H9 (cell line): Measurements from ENCODE around the gene EPN1. TPM values are rescaled to one million over a fixed set of nuclear protein-coding genes. Genes with fewer than 3 reads are reported as not detected.

ENCODE experiments used
- DNase-seq: peaks from one replicate; pipeline ENCODE4 v3.0.0-alpha.2; 2017
- H2AFZ ChIP-seq: one replicate; pipeline ENCODE4 v1.6.1; 2013; ENCODE audit warnings: mild to moderate bottlenecking, low read length, control low read depth, moderate library complexity
- H2AK5ac ChIP-seq: 2 replicates; pipeline ENCODE4 v1.6.1; 2013; ENCODE audit warnings: low read length, control low read depth, mixed read lengths; ENCODE audit not compliant: insufficient read length
- H2BK120ac ChIP-seq: one replicate; pipeline ENCODE4 v1.6.1; 2013; ENCODE audit warnings: low read depth, mild to moderate bottlenecking, low read length, control low read depth, inconsistent platforms; ENCODE audit not compliant: poor library complexity, severe bottlenecking
- H2BK12ac ChIP-seq: 2 replicates; pipeline ENCODE4 v1.6.1; 2013; ENCODE audit warnings: low read length, control low read depth, mixed read lengths, low read depth; ENCODE audit not compliant: insufficient read length
- H2BK15ac ChIP-seq: 2 replicates; pipeline ENCODE4 v1.6.1; 2013; ENCODE audit warnings: low read depth, low read length, control low read depth
- H2BK20ac ChIP-seq: one replicate; pipeline ENCODE4 v1.6.1; 2013; ENCODE audit warnings: low read depth, mild to moderate bottlenecking, low read length, control low read depth, inconsistent platforms; ENCODE audit not compliant: poor library complexity, severe bottlenecking
- H2BK5ac ChIP-seq: 2 replicates; pipeline ENCODE4 v1.6.1; 2013; ENCODE audit warnings: low read length, control low read depth, mixed read lengths; ENCODE audit not compliant: insufficient read length
- H3K14ac ChIP-seq: 2 replicates; pipeline ENCODE4 v1.6.1; 2013; ENCODE audit warnings: low read length, control low read depth; ENCODE audit not compliant: insufficient read depth
- H3K18ac ChIP-seq: 2 replicates; pipeline ENCODE4 v1.6.1; 2013; ENCODE audit warnings: low read depth, mild to moderate bottlenecking, mixed read lengths, low read length, control low read depth; ENCODE audit not compliant: insufficient read length
- H3K23ac ChIP-seq: 2 replicates; pipeline ENCODE4 v1.6.1; 2013; ENCODE audit warnings: low read length, control low read depth, mixed read lengths, low read depth; ENCODE audit not compliant: insufficient read length
- H3K23me2 ChIP-seq: 2 replicates; pipeline ENCODE4 v1.6.1; 2013; ENCODE audit warnings: low read depth, mild to moderate bottlenecking, mixed read lengths, low read length, control low read depth; ENCODE audit not compliant: insufficient read length, poor library complexity, severe bottlenecking
- H3K27ac ChIP-seq: 2 replicates; pipeline ENCODE4 v1.5.1; 2013; ENCODE audit warnings: low read length, control low read depth, mixed read lengths, low read depth; ENCODE audit not compliant: insufficient read length
- H3K27me3 ChIP-seq: 2 replicates; pipeline ENCODE4 v1.6.1; 2013; ENCODE audit warnings: low read length, control low read depth, inconsistent platforms; ENCODE audit not compliant: insufficient read depth
- H3K4ac ChIP-seq: 2 replicates; pipeline ENCODE4 v1.6.1; 2013; ENCODE audit warnings: low read depth, mild to moderate bottlenecking, control low read depth, inconsistent platforms, low read length, moderate library complexity
- H3K4me1 ChIP-seq: 2 replicates; pipeline ENCODE4 v1.6.1; 2013; ENCODE audit warnings: low read length, control low read depth, inconsistent platforms; ENCODE audit not compliant: insufficient read depth
- H3K4me2 ChIP-seq: 2 replicates; pipeline ENCODE4 v1.6.1; 2013; ENCODE audit warnings: low read length, control low read depth, mixed read lengths; ENCODE audit not compliant: insufficient read length, insufficient read depth
- H3K56ac ChIP-seq: 2 replicates; pipeline ENCODE4 v1.6.1; 2013; ENCODE audit warnings: low read depth, mild to moderate bottlenecking, mixed read lengths, low read length, control low read depth; ENCODE audit not compliant: insufficient read length
- H3K79me1 ChIP-seq: 2 replicates; pipeline ENCODE4 v1.6.1; 2013; ENCODE audit warnings: low read depth, mild to moderate bottlenecking, moderate library complexity, low read length, control low read depth, inconsistent platforms; ENCODE audit not compliant: insufficient read depth, poor library complexity, severe bottlenecking
- H3K79me2 ChIP-seq: 2 replicates; pipeline ENCODE4 v1.6.1; 2013; ENCODE audit warnings: low read length, control low read depth, inconsistent platforms; ENCODE audit not compliant: insufficient read depth
- H3K9ac ChIP-seq: 2 replicates; pipeline ENCODE4 v1.6.1; 2013; ENCODE audit warnings: low read length, control low read depth, mixed read lengths; ENCODE audit not compliant: insufficient read length; ENCODE audit errors: extremely low read depth
- H3K9me3 ChIP-seq: one replicate; pipeline ENCODE4 v1.6.1; 2013; ENCODE audit warnings: low read depth, low read length, inconsistent platforms; ENCODE audit not compliant: control insufficient read depth
- H3T11ph ChIP-seq: one replicate; pipeline ENCODE4 v1.6.1; 2013; ENCODE audit warnings: mild to moderate bottlenecking, low read length, control low read depth, inconsistent platforms
- H4K20me1 ChIP-seq: one replicate; pipeline ENCODE4 v1.6.1; 2013; ENCODE audit not compliant: control insufficient read depth, insufficient read length, insufficient read depth
- H4K5ac ChIP-seq: 2 replicates; pipeline ENCODE4 v1.6.1; 2013; ENCODE audit warnings: low read depth, mild to moderate bottlenecking, mixed read lengths, low read length, control low read depth; ENCODE audit not compliant: insufficient read length
- H4K8ac ChIP-seq: replicated peaks from 2 replicates; pipeline ENCODE4 v1.6.1; 2013; ENCODE audit warnings: low read length, control low read depth, mixed read lengths, low read depth; ENCODE audit not compliant: insufficient read length
- H4K91ac ChIP-seq: 2 replicates; pipeline ENCODE4 v1.6.1; 2013; ENCODE audit warnings: low read depth, mild to moderate bottlenecking, moderate library complexity, mixed read lengths, low read length, control low read depth; ENCODE audit not compliant: insufficient read length
- H3K27ac Mint-ChIP-seq, 3 experiments: 2 replicates in 2 of 3; 3 replicates in 1 of 3; pipeline ENCODE4 v1.8.0; 2020 to 2021; ENCODE audit warnings: mixed read lengths in 3 of 3, mild to moderate bottlenecking in 1 of 3, moderate library complexity in 1 of 3
- H3K27me3 Mint-ChIP-seq: 2 replicates; pipeline ENCODE4 v1.8.0; 2021; ENCODE audit warnings: low read depth, mild to moderate bottlenecking, moderate library complexity, mixed read lengths
- H3K36me3 Mint-ChIP-seq, 3 experiments: 2 replicates in 2 of 3; 3 replicates in 1 of 3; pipeline ENCODE4 v1.8.0; 2020 to 2021; ENCODE audit warnings: low read depth in 3 of 3, mixed read lengths in 3 of 3; ENCODE audit not compliant: insufficient read depth in 1 of 3
- H3K4me1 Mint-ChIP-seq, 2 experiments: 2 replicates each; pipeline ENCODE4 v1.8.0; 2020; ENCODE audit warnings: mixed read lengths in 2 of 2
- H3K4me3 Mint-ChIP-seq, 2 experiments: 2 replicates in 1 of 2; 3 replicates in 1 of 2; pipeline ENCODE4 v1.8.0; 2020 to 2021; ENCODE audit warnings: mild to moderate bottlenecking in 2 of 2, mixed read lengths in 2 of 2, moderate library complexity in 1 of 2
- H3K9me3 Mint-ChIP-seq, 2 experiments: 2 replicates in 1 of 2; 3 replicates in 1 of 2; pipeline ENCODE4 v1.8.0; 2020; ENCODE audit warnings: mild to moderate bottlenecking in 2 of 2, mixed read lengths in 2 of 2, moderate library complexity in 1 of 2
- WGBS: extraction: QIAGEN DNeasy Blood & Tissue Kit; methylation state at CpG from one replicate; pipeline ENCODE4 v1.1.7; 2013; ENCODE audit warnings: missing lambda C conversion rate, low lambda C conversion rate, mixed read lengths; ENCODE audit not compliant: insufficient read length; ENCODE audit errors: extremely low coverage; 5-methylcytosine and 5-hydroxymethylcytosine counted together
- total RNA-seq: library from RNA; stranded (reverse); gene quantifications from 2 replicates; pipeline ENCODE4 v1.2.1, GENCODE V29; 2021
- TF ChIP-seq, protein P1 (sequence below): fragments of 200-600 bp; sonication (generic); conservative IDR thresholded peaks from 3 replicates; pipeline ENCODE4 v1.8.0; 2021; ENCODE audit warnings: antibody characterized with exemption, mild to moderate bottlenecking

Gene EPN1
- total RNA-seq, 1 experiment from 2014 or later = 159 TPM

- no peak overlapping the region for H3K9ac ChIP-seq
- H3K14ac ChIP-seq = no peak overlapping the region
- no peak overlapping the region for H4K91ac ChIP-seq
- H3K79me2 ChIP-seq = peaks cover 7% of the 10 kb centered on the region; the same call in 1 of the 2 replicates
- no peaks in the 10 kb centered on the region for H3K4me1 ChIP-seq
- H3K56ac ChIP-seq = no peak overlapping the region
- H3K23ac ChIP-seq = no peak overlapping the region
- no peak overlapping the region for H3K4me2 ChIP-seq
- H3K4me1 Mint-ChIP-seq = peaks cover 14 to 16% of the 10 kb centered on the region in 2 experiments
- H3K36me3 Mint-ChIP-seq = peaks cover 71 to 91% (median 84%) of the 10 kb centered on the region in 3 experiments
- no peak overlapping the region for H4K5ac ChIP-seq
- TF ChIP-seq, protein P1, sequence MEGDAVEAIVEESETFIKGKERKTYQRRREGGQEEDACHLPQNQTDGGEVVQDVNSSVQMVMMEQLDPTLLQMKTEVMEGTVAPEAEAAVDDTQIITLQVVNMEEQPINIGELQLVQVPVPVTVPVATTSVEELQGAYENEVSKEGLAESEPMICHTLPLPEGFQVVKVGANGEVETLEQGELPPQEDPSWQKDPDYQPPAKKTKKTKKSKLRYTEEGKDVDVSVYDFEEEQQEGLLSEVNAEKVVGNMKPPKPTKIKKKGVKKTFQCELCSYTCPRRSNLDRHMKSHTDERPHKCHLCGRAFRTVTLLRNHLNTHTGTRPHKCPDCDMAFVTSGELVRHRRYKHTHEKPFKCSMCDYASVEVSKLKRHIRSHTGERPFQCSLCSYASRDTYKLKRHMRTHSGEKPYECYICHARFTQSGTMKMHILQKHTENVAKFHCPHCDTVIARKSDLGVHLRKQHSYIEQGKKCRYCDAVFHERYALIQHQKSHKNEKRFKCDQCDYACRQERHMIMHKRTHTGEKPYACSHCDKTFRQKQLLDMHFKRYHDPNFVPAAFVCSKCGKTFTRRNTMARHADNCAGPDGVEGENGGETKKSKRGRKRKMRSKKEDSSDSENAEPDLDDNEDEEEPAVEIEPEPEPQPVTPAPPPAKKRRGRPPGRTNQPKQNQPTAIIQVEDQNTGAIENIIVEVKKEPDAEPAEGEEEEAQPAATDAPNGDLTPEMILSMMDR = no peak
- no peak overlapping the region for H2AFZ ChIP-seq
- no peak overlapping the region for H4K8ac ChIP-seq
- whole genome bisulfite sequencing = no CpG with 5 or more reads among the region's 4 CpGs
- no peaks in the 10 kb centered on the region for H3K23me2 ChIP-seq
- H3K4ac ChIP-seq = no peak overlapping the region
- H3K9me3 Mint-ChIP-seq = no peaks in the 10 kb centered on the region
- H4K20me1 ChIP-seq = no peaks in the 10 kb centered on the region
- H3K27me3 Mint-ChIP-seq = no peaks in the 10 kb centered on the region
- no peak overlapping the region for H3K27ac ChIP-seq
- no peak overlapping the region for H2BK20ac ChIP-seq
- no peak overlapping the region for H3K4me3 Mint-ChIP-seq
- H3T11ph ChIP-seq = no peak overlapping the region
- H2AK5ac ChIP-seq = no peak overlapping the region
- H2BK12ac ChIP-seq = no peak overlapping the region
- H2BK120ac ChIP-seq = no peak overlapping the region
- no peaks in the 10 kb centered on the region for H3K27me3 ChIP-seq
- no peak overlapping the region for H2BK15ac ChIP-seq
- H2BK5ac ChIP-seq = no peak overlapping the region
- no peak overlapping the region for H3K18ac ChIP-seq
- DNase-seq = no peak
- H3K27ac Mint-ChIP-seq = peak overlapping the region in 1 of 3 experiments; percentile 40; a peak in 1 of 7 replicates
- no peaks in the 10 kb centered on the region for H3K9me3 ChIP-seq
- H3K79me1 ChIP-seq = no peaks in the 10 kb centered on the region
These were observed 8.0 kb upstream of the EPN1 start for GRCh38 chr19:55667006-55667381.
